PC-9 (cell line): ENCODE data around the gene CPEB1. TPM values are rescaled to one million over a fixed set of nuclear protein-coding genes. Genes with fewer than 3 reads are reported as not detected.

ENCODE experiments used
- BruUV-seq: library from RNA; stranded (reverse); fragments of 400-500 nt; replicated peaks from 2 replicates; lab custom pipeline; 2021; lab: Mats Ljungman, UMichigan
- CTCF ChIA-PET: fragments of 300-600 bp; sonication (Branson Sonifier 250); formaldehyde crosslinking; loops from one replicate; lab custom pipeline; 2022; ENCODE audit warnings: antibody characterized with exemption; lab: Charles Lee
- POLR2A ChIA-PET: fragments of 300-600 bp; sonication (Branson Sonifier 250); formaldehyde crosslinking; loops from one replicate; lab custom pipeline; 2022; ENCODE audit warnings: antibody characterized with exemption; ENCODE audit not compliant: unreplicated experiment; lab: Charles Lee
- DNase-seq, 2 experiments: peaks; one replicate each; pipeline versions ENCODE4 v3.0.0 to v3.0.0-alpha.2; 2015 to 2022; ENCODE audit warnings: mixed read lengths in 1 of 2
- H2AFZ ChIP-seq: fragments of 200-600 bp; sonication (generic); 2 replicates; pipeline ENCODE4 v1.8.1; 2017; ENCODE audit warnings: antibody characterized with exemption
- H3F3A ChIP-seq: fragments of 200-600 bp; sonication (generic); 2 replicates; pipeline ENCODE4 v1.8.1; 2017; ENCODE audit warnings: antibody characterized with exemption, mild to moderate bottlenecking, low read depth; ENCODE audit not compliant: insufficient read depth
- H3K27ac ChIP-seq: fragments of 200-600 bp; sonication (generic); 2 replicates; pipeline ENCODE4 v1.6.1; 2016; ENCODE audit warnings: mixed run types
- H3K27me3 ChIP-seq: fragments of 200-600 bp; sonication (generic); 2 replicates; pipeline ENCODE4 v1.6.1; 2016; ENCODE audit warnings: low read depth, mixed run types; ENCODE audit not compliant: insufficient read depth
- H3K36me3 ChIP-seq: fragments of 200-600 bp; sonication (generic); 2 replicates; pipeline ENCODE4 v1.6.1; 2016; ENCODE audit warnings: low read depth, mixed run types
- H3K4me1 ChIP-seq: fragments of 200-600 bp; sonication (generic); replicated peaks from 2 replicates; pipeline ENCODE4 v1.6.1; 2016; ENCODE audit warnings: mixed run types; ENCODE audit not compliant: insufficient read depth
- H3K4me2 ChIP-seq: fragments of 200-600 bp; sonication (generic); 2 replicates; pipeline ENCODE4 v1.6.1; 2017; ENCODE audit warnings: mixed run types
- H3K4me3 ChIP-seq: fragments of 200-600 bp; sonication (generic); 2 replicates; pipeline ENCODE4 v1.6.1; 2016; ENCODE audit warnings: mixed run types
- H3K79me2 ChIP-seq: fragments of 200-600 bp; sonication (generic); 2 replicates; pipeline ENCODE4 v1.6.1; 2017; ENCODE audit warnings: low read depth, mixed run types
- H3K9me2 ChIP-seq: fragments of 200-600 bp; sonication (generic); 2 replicates; pipeline ENCODE4 v1.8.1; 2017; ENCODE audit warnings: mild to moderate bottlenecking; ENCODE audit not compliant: insufficient read depth
- H3K9me3 ChIP-seq: fragments of 200-600 bp; sonication (generic); 2 replicates; pipeline ENCODE4 v1.8.1; 2016; ENCODE audit warnings: low read depth; ENCODE audit not compliant: insufficient read depth
- H4K20me1 ChIP-seq: fragments of 200-600 bp; sonication (generic); 2 replicates; pipeline ENCODE4 v1.8.1; 2017; ENCODE audit not compliant: insufficient read depth
- CTCF ChIP-seq: fragments of 200-600 bp; sonication (generic); conservative IDR thresholded peaks from 2 replicates; pipeline ENCODE4 v1.6.1; 2017; ENCODE audit warnings: mixed run types, antibody characterized with exemption, mild to moderate bottlenecking, moderate library complexity
- EZH2 ChIP-seq: fragments of 200-600 bp; sonication (generic); IDR thresholded peaks from 2 replicates; pipeline ENCODE4 v1.8.0; 2017; ENCODE audit warnings: antibody characterized with exemption, low read depth
- intact Hi-C: fragments of 100-400 bp; cut with micrococcal nuclease; formaldehyde crosslinking; loops from one replicate; pipeline ENCODE4 v1.10.0; 2022; ENCODE audit not compliant: unreplicated experiment
- total RNA-seq: library from RNA; stranded (reverse); gene quantifications from 2 replicates; pipeline ENCODE4 v1.2.3, GENCODE V29; 2021

Gene CPEB1
- total RNA-seq, 1 experiment from 2014 or later = not detected

GRCh38 chr15:82656641-82657266, 9.6 kb upstream of the CPEB1 start:
- H2AFZ ChIP-seq = no peak overlapping the region
- no peak overlapping the region for H3K4me3 ChIP-seq
- H3K4me2 ChIP-seq = no peak overlapping the region
- peaks cover 56% of the 10 kb centered on the region for H3K27me3 ChIP-seq
- ChIA-PET CTCF (no interaction called here), POLR2A (no interaction called here)
- no peak overlapping the region for H3K27ac ChIP-seq
- TF ChIP-seq EZH2 = no peak
- TF ChIP-seq CTCF = no peak
- H4K20me1 ChIP-seq = no peaks in the 10 kb centered on the region
- no peaks in the 10 kb centered on the region for H3K9me3 ChIP-seq
- no peaks in the 10 kb centered on the region for H3K79me2 ChIP-seq
- BruUV-seq = no TSS peak
- H3K4me1 ChIP-seq = no peaks in the 10 kb centered on the region
- no peak for DNase-seq
- intact Hi-C loops = no loop called here
- H3F3A ChIP-seq = no peaks in the 10 kb centered on the region
- no peaks in the 10 kb centered on the region for H3K9me2 ChIP-seq
- no peaks in the 10 kb centered on the region for H3K36me3 ChIP-seq

GRCh38 chr15:82655606-82656005, 8.4 kb upstream of the CPEB1 start:
- no peak overlapping the region for H3K4me3 ChIP-seq
- no peaks in the 10 kb centered on the region for H4K20me1 ChIP-seq
- no peak overlapping the region for H2AFZ ChIP-seq
- H3K36me3 ChIP-seq = no peaks in the 10 kb centered on the region
- no peaks in the 10 kb centered on the region for H3F3A ChIP-seq
- no peaks in the 10 kb centered on the region for H3K9me3 ChIP-seq
- POLR2A ChIA-PET = no interaction called here
- CTCF ChIA-PET = no interaction called here
- H3K27me3 ChIP-seq = peaks cover 58% of the 10 kb centered on the region
- TF ChIP-seq EZH2 = no peak
- BruUV-seq = no TSS peak
- no peak overlapping the region for H3K4me2 ChIP-seq
- no peaks in the 10 kb centered on the region for H3K9me2 ChIP-seq
- no peak for DNase-seq
- H3K4me1 ChIP-seq = no peaks in the 10 kb centered on the region
- intact Hi-C loops = no loop called here
- H3K27ac ChIP-seq = no peak overlapping the region
- no peaks in the 10 kb centered on the region for H3K79me2 ChIP-seq

- H3K27ac ChIP-seq = no peak overlapping the region
- H3K4me1 ChIP-seq = no peaks in the 10 kb centered on the region
- H3K36me3 ChIP-seq = no peaks in the 10 kb centered on the region
- ChIA-PET POLR2A (no interaction called here), CTCF (no interaction called here)
- H3K79me2 ChIP-seq = no peaks in the 10 kb centered on the region
- H3K4me2 ChIP-seq = no peak overlapping the region
- TF ChIP-seq EZH2 (no peak), CTCF (no peak)
- H4K20me1 ChIP-seq = no peaks in the 10 kb centered on the region
- BruUV-seq = no TSS peak
- no peaks in the 10 kb centered on the region for H3K9me3 ChIP-seq
- H3K9me2 ChIP-seq = no peaks in the 10 kb centered on the region
- no peaks in the 10 kb centered on the region for H3F3A ChIP-seq
- no peak for DNase-seq
- H2AFZ ChIP-seq = no peak overlapping the region
- H3K27me3 ChIP-seq = peaks cover 62% of the 10 kb centered on the region
- H3K4me3 ChIP-seq = no peak overlapping the region
- intact Hi-C loops = no loop called here
Measured at GRCh38 chr15:82653483-82654168, 6.5 kb upstream of the CPEB1 start.
